GM12801 (cell line): ENCODE results near the gene LMOD1.

Experiments
- TF ChIP-seq, protein P1 (sequence below): IDR thresholded peaks from one replicate; pipeline ENCODE4 v1.5.1; 2011; ENCODE audit warnings: control low read depth; ENCODE audit not compliant: insufficient read length; ENCODE audit errors: extremely low read depth

LMOD1 gene

DNA sequence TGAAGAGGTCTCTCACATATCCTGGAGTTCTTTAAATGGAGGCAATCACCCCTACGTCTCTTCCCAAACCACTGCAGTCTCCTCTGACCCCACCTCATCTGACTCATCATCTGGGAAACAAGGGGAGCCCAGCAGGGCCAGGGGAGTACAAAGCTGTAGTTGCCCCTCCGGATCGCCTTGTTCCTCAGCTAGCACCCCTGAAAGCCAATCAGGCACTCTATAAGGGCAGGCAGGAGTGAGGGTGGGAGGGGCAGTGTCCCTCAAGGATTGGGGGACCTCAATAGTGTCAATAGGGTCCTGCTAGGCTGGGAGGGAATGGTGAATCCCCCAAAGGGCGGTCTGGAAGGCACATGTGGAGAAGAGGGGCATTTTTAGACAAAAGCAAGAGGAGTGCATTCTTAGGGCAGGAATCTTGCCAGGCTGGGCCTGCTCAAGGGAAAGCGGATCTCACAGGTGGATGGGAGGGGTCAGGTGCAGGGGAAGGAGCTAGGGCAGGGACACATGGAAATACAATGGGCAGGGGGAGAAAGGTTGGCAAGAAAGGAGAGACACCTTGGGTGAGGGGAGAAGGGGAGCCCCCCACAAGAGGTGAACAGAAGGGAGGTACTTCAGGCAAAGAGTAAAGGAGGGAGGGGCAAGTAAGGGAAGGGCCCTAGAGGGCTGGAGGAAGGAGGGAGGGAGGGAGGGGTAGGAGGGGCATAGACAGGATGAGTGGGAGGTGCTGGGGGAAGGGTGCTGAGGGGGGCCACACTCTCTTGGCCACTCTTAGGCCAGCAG lies 51.8 kb downstream of the LMOD1 start:
- TF ChIP-seq, protein P1, sequence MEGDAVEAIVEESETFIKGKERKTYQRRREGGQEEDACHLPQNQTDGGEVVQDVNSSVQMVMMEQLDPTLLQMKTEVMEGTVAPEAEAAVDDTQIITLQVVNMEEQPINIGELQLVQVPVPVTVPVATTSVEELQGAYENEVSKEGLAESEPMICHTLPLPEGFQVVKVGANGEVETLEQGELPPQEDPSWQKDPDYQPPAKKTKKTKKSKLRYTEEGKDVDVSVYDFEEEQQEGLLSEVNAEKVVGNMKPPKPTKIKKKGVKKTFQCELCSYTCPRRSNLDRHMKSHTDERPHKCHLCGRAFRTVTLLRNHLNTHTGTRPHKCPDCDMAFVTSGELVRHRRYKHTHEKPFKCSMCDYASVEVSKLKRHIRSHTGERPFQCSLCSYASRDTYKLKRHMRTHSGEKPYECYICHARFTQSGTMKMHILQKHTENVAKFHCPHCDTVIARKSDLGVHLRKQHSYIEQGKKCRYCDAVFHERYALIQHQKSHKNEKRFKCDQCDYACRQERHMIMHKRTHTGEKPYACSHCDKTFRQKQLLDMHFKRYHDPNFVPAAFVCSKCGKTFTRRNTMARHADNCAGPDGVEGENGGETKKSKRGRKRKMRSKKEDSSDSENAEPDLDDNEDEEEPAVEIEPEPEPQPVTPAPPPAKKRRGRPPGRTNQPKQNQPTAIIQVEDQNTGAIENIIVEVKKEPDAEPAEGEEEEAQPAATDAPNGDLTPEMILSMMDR = no peak

DNA sequence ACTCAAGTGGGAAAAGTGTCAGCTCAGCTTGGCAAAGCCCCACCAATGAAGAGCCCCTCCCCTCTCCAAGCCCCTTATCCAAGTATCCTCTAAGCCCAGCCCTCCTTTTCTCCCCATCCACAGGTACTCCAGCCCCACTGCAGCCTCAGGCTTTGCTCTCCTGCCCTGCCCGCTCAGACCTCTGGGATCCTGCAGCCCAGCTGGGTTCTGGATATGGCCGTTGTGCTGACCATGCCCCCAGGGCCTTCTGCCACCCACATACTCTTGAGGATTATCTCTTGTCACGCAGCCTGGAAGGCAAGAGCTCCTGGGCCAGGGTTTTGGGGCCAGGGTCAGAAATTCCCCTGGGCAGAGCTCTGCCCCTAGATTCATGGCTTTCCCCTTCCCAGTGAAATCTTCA lies 52.9 kb downstream of the LMOD1 start:
- TF ChIP-seq, protein P1 = no peak

DNA sequence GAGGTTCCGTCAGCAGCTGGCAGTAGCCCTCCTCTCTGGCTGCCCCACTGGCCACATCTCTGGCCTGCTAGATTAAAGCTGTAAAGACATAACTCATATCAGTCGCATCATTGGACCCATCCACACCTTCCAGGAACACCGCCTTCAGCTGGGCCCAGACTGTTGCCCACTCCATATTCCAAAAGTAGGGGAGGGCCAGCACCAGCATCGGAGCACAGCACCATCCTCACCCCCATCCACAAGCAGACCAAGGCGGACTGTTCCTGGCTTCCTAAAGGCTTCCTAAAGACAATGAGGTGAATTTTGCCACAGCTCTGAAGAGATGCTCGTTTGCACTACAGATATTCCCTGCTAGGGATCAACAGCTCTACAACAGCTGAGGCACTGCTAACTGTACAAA lies 54.1 kb downstream of the LMOD1 start:
- TF ChIP-seq, protein P1 = no peak

DNA sequence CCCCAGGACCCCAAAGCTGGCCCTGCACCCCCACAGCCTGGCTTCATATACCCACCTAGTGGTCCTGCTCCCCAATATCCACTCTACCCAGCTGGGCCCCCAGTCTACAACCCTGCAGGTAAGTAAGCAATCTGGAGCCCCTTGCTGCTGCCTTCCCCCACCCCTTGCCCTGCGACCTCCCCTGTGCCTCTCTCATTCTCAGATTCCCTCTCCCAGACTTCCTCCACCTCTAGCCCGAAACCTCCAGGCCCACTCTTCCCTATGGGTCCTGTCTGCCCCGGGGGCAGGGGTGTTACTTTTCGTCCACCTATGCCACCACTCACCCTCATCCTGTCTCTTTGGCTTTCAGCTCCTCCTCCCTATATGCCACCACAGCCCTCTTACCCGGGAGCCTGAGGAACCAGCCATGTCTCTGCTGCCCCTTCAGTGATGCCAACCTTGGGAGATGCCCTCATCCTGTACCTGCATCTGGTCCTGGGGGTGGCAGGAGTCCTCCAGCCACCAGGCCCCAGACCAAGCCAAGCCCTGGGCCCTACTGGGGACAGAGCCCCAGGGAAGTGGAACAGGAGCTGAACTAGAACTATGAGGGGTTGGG lies 54.8 kb downstream of the LMOD1 start:
- TF ChIP-seq, protein P1 = no peak

- TF ChIP-seq, protein P1 = no peak
Observed at GRCh38 chr1:201890806-201891450, 55.4 kb downstream of the LMOD1 start.

- TF ChIP-seq, protein P1 = no peak
Observed at GRCh38 chr1:201890223-201890622, 56.1 kb downstream of the LMOD1 start.

DNA sequence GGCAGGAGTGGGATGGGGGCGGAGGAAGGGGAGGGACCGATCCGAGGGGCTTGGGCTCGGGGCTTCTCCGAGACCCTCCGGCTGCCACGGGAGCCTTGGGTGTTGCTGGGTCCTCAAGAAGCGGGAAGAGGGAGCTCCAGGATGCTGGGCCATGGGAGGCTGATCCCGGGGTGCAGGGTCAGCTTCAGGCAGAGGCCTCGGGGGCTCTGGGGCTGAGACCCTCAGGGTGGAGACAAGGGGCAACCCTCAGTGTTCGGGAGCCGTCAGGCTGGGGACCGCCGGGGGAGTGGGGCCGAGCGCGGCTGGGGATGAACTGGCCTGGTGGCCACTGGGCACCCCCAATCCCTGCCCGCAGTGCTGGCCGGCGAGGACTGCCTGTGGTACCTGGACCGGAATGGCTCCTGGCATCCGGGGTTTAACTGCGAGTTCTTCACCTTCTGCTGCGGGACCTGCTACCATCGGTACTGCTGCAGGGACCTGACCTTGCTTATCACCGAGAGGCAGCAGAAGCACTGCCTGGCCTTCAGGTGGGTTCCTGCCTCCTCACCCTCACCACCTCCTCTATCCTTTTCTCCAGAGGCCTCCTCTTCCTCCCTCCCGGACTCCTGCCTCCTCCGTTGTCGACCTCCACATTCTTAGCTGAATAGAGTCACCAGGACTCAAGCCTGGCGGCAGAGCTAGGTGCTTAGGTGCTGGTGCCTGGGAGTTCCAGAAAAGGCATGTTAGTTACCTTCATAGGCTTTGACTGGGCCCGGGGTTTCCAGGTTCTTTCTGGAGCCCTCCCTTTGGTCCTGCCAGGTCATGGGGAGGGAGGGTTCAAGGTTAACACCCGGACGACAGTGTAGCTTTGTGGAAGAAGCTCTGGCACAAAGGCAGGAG lies 57.0 kb downstream of the LMOD1 start:
- TF ChIP-seq, protein P1 = no peak
